ENCODE measurements around the gene SERPINB1.
"Not testable (repeated sequence)": the region's sequence is repeated elsewhere in the genome, so short reads cannot be mapped to it uniquely, and the experiment has no call there.

Gene SERPINB1

DNA sequence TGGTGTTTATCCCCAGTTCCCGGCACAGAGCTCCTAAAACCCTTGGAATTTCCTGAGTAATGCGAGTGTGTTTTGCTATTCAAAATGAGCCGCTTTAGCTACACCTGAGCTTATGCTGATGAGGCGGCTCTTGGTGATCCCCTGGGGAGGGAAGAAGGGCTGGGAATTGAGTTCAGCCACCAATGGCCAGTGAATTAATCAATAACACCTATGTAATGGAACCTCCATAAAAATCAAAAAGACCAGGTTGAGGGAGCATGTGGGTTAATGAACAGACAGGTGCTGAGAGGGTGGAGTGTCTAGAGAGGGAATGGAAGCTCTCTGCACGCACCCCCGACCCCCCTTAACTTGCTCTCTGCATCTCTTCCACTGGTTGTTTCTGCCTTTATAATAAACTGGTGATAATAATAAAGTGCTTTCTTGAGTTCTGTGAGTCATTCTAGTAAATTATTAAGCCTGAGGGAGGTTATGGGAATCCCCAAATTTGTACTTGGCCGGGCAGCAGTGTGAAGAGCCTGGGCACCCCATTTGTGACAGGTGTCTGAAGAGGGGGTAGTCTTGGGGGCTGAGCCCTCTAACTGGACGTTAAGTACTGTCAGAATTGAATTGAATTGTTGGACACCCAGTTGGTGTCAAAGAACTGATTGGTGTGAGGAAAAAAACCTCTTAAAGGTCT, 24.6 kb upstream of the SERPINB1 start:
- no peak for DNase-seq (ENCODE audit: low spot score)

DNA sequence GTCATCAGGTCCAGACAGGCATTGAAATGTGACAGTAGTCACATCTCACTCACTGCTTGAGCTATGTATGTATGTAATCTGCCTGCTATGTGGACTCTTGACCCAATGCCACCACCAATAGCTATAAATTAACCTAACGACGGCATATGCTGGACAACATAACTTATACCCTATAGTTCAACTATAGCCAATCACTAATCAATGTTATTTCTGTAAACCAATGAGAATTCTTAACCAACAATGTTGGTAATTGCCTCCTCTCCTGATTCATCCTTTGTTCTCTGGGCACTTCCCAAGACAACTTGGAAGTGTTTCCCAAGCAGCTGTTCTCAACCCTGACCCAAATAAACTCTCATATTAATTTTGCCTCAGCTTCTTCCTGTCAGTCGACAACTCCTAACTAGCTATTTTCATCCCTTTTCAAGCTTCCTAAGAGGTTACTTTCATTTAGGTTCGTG, 24.1 kb upstream of the SERPINB1 start:
- DNase-seq (ENCODE audit: low spot score) = no peak

DNA sequence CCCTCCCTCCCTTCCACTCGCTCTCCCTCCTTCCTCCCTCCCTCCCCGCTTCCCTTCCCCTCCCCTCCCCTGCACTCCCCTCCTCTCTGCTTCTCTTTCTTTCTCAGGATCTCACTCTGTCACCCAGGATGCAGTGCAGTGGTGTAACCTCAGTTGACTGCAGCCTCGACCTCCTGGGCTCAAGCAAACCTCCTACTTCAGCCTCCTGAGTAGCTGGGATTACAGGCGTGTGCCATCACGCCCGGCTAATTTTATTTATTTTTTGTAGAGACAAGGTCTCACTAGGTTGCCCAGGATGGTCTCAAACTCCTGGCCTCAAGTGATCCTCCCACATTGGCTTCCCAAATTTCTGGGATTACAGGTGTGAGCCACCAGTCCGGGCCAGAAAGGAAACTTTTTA, 23.6 kb upstream of the SERPINB1 start:
- DNase-seq (ENCODE audit: low spot score) = no peak

DNA sequence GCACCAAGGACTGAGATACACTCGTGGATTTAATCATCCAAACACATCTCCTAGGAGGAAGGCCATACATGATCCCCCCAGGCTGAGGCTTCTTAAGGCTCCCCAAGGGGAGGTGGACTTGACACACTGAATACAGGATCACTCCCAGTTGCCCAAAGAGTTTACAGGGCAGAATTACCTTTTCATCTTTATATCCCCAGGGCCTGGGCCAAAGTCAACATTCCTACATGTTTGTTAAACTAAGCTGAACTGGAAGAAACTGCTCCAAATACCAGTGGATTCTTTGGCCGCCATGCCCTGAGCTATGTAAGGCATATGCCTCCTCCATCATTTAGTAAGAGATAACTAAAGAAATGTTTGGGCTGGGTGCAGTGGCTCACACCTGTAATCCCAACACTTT, 22.2 kb upstream of the SERPINB1 start:
- DNase-seq (ENCODE audit: low spot score) = no peak

DNA sequence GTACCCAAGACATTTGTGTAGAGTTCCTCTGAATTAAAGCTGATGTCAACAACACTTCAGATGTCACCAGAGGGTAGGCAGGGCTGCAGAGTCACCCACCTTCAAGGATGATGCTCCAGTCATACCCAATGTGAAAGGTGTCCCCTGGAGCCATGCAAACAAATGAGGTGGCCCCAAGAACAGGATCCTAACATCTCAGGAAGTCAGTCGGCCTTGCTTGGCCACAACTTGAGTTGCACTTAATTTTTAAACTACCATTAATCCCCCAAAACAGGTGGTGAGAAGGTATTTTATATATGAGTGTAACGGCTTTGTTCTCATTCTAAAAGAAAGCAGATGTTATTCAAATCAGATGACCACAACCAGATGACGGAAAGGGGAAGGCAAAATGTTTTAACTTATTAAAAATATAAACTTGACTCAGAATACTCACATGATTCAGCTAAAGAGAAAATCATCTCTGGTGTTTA, 21.1 kb upstream of the SERPINB1 start:
- DNase-seq (ENCODE audit: low spot score) = no peak

DNA sequence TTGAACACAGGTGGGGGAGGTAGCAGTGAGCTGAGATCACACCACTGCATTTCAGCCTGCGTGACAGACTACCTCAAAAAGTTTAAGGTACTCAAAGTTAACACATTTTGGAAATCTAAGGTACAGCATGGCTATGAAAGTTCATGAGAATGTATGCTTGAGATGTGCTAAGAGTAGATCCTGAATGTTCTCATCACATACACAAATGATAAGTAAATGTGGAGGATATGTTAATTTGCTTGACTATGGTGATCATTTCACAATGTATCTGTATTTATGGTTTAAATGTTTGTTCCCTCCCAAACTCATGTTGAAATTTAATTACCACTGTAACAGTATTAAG, 20.1 kb upstream of the SERPINB1 start:
- DNase-seq (ENCODE audit: low spot score) = no peak

DNA sequence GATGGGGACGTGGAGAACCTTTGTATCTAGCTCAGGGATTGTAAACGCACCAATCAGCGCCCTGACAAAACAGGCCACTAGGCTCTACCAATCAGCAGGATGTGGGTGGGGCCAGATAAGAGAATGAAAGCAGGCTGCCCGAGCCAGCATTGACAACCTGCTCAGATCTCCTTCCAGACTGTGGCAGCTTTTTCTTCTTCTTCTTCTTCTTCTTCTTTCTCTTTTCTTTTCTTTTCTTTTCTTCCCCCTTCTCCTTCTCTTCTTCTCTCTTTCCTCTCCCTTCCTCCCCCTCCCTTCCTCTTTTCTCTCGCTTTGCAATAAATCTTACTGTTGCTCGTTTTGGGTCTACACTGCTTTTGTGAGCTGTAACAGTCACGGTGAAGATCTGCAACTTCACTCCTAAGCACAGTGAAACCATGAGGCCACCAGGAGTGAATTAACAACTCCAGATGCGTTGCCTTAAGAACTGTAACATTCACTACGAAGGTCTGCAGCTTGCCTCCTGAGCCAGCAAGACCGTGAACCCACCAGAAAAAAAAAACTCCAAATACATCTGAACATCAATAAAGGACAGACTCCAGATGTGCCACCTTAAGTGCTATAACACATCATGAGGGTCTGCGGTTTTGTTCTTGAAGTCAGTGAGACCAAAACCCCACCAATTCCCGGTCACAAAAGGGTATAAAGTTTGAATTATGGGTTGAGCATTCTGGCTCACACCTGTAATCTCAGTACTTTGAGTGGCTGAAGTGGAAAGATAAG, 19.6 kb upstream of the SERPINB1 start:
- DNase-seq (ENCODE audit: low spot score) = no peak

DNA sequence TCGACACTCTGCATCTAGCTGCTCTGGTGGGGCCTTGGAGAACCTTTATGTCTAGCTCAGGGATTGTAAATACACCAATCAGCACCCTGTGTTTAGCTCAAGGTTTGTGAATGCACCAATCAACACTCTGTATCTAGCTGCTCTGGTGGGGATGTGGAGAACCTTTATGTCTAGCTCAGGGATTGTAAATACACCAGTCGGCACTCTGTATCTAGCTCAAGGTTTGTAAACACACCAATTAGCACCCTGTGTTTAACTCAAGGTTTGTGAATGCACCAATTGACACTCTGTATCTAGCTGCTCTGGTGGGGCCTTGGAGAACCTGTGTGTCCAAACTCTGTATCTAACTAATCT, 19.0 kb upstream of the SERPINB1 start:
- not testable (repeated sequence) for DNase-seq (ENCODE audit: low spot score)

DNA sequence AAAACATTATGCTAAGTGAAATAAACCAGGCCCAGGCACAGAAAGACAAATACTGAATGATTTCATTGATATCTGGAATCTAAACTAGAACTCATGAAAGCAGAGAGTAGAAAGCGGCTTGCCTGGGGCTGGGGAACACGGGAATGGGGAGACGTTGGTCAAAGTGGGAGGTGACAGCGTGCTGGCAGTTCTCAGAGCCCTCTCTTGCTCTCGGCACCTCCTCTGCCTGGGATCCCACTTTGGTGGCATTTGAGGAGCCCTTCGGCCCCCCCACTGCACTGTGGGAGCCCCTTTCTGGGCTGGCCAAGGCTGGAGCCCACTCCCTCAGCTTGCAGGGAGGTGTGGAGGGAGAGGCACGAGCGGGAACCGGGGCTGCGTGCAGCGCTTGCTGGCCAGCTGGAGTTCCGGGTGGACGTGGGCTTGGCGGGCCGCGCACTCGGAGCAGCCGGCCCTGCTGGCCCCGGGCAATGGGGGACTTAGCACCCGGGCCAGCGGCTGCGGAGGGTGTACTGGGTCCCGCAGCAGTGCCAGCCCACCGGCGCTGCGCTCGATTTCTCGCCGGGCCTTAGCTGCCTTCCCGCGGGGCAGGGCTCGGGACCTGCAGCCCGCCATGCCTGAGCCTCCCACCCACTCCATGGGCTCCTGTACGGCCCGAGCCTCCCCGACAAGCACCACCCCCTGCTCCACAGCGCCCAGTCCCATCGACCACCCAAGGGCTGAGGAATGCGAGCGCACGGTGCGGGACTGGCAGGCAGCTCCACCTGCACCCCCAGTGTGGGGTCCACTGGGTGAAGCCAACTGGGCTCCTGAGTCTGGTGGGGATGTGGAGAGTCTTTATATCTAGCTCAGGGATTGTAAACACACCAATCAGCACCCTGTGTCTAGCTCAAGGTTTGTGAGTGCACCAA, 18.4 kb upstream of the SERPINB1 start:
- not testable (repeated sequence) for DNase-seq (ENCODE audit: low spot score)

DNA sequence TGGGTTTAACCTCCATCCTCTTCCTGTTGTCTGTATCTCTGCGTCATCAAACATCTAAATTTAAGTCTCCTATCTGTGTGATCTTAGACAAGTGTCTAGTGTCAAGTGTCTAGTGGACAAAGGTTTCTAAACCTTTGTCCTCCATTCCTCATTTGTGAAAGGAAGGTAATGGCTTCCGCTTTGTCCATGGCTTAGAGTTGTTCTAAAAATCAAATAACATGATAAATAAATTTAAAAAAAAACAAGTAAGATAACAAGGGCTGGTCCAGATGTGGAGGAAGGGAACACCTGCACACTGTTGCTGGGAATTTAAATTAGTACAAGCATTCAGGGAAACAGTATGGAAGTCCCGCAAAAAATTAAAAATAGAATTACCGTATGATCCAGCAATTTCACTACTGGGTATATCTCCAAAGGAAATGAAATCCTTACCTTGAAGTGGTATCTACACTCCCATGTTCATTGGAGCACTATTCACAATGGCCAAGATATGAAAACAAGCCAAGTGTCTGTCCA, 17.6 kb upstream of the SERPINB1 start:
- no peak for DNase-seq (ENCODE audit: low spot score)

DNA sequence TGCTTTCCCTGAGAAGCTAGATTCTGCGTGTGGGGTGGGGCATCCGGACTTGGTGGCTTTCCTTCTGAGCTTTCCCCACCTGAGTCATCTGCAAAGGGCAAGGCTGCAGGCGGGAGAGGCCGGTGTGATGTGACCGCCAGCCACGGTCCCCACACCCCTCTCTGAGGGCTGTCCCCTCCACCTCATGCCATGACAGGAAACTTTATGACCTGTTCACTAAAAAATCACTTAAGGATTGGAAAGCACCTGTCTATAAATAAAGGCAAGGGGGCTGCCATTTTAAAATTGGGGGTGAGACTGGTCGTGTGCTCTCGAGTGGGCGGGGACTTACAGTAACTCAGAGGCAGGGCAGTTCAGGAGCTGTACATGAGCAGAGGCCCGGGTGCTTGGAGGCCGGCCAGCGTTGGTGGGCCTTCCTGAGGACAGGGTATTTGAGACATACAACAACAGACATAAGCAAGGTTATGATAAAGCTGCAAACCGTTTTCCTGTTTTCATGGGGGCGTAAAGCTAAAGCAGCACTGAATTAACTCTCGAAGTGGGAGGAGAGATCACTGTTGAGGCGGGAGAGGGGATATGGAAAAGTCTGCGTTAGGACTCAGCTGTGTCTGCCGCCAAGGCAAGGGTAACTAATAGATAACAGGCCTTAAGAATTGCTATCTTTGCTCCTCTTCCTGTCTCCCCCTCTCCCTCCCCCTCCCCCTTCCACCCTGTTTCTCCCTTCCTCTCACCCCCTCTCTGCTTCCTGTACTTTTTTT, 16.1 kb upstream of the SERPINB1 start:
- no peak for DNase-seq (ENCODE audit: low spot score)

DNA sequence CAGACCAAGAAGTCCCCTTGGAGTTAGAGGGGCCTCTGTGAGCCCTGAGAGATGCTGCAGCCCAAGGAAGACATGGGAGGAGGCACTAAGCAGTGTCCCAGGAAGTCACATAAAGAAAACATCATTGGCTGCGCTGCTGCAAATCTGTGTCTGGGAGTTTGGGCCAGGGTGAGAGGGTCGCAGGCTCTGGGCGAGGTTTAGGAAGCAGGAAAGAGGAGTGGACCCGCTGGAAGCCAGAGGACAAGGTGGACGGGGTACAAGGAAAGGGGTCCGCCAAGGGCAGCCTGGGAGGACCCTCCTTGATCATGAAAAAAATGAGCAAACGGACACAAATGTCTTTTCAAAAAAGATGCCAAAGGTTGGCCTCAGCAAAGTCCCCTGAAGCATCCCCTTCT, 15.5 kb upstream of the SERPINB1 start:
- no peak for DNase-seq (ENCODE audit: low spot score)

DNA sequence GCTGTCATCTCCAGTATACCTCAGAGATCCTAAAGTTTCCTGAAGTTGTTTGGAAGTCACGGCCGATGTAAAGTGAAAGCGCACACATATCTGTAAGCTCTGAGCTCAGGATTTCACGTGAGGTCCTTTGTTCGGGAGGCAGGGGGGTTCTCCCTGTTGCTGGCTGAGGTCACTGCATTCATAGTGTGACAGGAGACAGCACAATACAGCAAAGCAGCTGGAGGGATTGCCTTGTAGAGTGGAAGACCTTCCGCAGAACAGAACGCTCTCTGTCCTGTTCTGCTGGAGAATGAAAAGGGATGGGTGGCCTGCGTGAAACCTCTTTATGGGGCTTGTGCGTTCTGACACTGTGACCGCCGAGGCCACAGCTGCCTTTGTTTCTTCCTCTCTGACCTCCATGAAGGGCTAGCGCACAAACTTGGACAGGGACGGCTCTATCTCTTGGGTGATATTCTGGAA, 13.4 kb upstream of the SERPINB1 start:
- peak; percentile 52 for DNase-seq (ENCODE audit: low spot score)

DNA sequence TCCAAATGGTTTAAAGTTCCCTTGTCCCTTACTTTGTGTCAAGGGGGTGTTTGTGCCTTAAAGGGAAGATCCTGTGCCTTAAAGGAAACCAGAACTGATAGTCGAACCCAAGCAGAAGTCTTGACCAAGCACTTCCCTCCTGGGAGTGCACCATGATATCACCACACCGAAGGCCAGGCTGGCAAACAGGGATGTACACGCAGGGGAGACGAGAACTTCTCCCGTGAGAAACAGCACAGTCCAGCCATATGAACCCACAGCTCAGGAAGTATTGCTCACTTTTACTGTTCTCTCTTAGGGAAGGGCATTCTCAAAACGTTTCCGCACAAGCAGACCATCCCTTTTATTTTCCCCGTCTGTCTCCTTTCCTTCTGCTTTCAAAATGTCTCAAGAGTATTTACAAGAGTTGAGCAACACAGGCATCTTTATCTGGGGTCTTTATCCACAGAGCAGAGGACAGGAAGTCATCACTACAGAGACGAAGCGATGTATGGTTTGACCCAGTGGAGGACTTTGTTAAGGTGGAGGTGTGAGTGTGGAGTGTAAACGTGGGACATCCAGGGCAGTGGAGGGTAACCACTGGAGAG, 12.8 kb upstream of the SERPINB1 start:
- peak; percentile 67 for DNase-seq (ENCODE audit: low spot score)

DNA sequence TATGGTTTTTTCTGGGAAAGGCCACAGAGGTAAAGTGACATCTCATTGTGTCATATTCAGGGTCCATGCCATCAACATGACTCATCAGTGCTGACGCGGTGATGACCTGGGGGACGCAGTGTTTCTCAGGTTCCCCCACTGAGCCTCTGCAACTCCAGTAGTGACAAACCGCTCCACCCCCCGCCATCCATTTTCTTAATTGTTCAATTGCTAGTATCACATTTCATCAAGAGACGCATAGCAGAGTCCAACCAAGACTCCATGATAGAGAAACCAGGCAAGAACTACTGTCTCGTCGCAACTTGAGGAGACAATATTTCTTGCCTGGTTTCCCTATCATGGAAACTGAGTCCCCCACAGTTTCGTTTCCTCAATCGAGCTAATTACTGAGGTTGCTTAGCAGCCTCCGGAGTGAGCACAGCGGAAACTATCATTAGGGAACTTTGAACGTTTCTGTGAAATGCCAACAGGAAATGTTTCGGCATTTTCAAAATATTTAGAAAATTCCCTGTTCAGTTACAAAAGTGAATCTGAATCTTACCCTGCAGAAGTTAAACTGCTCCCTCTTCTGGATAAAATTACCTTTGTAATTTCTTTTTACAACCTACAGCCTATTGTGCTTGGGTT, 12.2 kb upstream of the SERPINB1 start:
- DNase-seq (ENCODE audit: low spot score) = no peak

DNA sequence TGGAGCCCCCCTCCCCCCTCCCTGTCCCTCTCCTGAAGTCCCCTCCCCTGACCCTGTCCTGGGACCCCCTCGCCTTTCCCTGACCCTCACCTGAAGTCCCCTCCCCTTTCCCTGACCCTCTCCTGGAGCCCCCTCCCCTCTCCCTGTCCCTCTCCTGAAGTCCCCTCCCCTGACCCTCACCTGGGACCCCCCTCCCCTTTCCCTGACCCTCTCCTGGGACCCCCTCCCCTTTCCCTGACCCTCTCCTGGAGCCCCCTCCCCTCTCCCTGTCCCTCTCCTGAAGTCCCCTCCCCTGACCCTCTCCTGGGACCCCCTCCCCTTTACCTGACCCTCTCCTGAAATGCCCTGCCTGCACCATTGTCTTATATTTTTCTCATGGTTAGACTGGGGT, 11.7 kb upstream of the SERPINB1 start:
- not testable (repeated sequence) for DNase-seq (ENCODE audit: low spot score)

DNA sequence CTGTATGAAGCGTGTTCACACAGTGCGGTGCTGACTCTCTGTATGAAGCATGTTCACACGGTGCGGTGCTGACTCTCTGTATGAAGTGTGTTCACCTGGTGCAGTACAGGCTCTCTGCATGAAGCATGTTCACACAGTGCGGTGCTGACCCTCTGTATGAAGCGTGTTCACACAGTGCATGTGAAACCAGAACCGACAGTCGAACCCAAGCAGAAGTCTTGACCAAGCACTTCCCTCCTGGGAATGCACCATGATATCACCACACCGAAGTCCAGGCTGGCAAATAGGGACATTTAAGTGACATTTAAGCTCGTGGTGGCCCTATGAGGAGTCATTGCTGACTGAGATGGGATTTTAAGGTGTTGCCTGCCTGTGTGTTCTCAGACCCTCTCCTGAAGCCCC, 11.3 kb upstream of the SERPINB1 start:
- no peak for DNase-seq (ENCODE audit: low spot score)

DNA sequence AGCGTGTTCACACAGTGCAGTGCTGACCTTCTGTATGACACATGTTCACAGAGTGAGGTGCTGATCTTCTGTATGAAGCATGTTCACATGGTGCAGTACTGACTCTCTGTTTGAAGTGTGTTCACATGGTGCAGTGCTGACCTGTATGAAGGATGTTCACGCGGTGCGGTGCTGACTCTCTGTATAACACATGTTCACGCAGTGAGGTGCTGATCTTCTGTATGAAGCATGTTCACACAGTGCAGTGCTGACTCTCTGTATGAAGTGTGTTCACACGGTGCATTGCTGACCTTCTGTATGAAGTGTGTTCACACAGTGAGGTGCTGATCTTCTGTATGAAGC, 10.8 kb upstream of the SERPINB1 start:
- no peak for DNase-seq (ENCODE audit: low spot score)

DNA sequence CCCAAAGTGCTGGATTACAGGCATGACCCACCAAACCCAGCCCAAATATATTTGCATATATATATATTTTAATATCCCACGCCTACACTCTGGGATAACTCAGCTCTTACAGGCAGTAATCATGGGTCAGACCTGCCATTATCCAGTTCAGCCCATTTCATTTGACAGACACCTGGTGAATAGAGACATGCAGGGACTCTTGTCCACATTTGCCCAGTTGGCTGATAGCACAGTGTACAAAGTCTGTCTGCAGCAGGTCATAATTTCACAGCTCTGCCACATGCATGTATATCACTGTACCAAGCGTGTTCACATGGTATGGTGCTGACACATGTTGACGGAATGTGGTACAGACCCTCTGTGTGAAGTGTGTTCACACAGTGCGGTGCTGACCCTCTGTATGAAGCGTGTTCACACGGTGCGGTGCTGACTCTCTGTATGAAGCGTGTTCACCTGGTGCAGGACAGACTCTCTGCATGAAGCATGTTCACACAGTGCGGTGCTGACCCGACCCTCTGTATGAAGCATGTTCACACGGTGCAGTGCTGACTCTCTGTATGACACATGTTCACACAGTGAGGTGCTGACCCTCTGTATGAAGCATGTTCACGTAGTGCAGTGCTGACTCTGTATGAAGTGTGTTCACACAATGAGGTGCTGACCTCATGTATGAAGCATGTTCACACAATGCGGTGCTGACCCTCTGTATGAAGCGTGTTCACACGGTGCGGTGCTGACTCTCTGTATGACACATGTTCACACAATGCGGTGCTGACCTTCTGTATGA, 10.3 kb upstream of the SERPINB1 start:
- DNase-seq (ENCODE audit: low spot score) = no peak

DNA sequence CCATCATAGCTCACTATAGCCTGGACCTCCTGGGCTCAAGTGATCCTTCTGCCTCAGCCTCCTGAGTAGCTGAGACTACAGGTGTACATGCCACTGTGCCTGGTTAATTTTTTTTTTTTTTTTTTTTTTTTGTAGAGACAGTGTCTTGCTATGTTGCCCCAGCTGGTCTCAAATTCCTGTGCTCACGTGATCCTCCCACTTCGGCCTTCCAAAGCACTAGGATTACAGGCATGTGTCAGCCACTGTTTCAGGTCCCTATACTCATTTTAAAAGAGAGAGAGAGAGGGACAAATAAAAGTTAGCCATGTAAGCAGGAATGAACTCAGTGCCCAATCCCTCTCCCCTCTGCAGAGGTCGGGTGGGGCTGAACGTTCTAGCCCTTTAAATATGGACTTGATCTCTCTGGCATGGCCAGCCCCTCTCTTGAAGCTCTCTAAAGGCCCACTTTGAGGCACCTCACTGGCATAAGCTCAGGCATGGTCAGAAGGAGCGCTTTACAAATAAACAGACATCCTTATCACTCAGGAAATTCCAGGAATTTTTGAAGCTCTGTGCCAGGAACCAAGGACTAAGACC, 9.0 kb upstream of the SERPINB1 start:
- no peak for DNase-seq (ENCODE audit: low spot score)
